H1 (cell line): Measurements from ENCODE around the gene STOML1. TPM values are rescaled to one million over a fixed set of nuclear protein-coding genes. Genes with fewer than 3 reads are reported as not detected.

Source experiments
- EGR1 ChIP-seq: IDR thresholded peaks from 2 replicates; pipeline ENCODE4 v1.6.1; 2011; ENCODE audit warnings: low read depth, low read length, borderline replicate concordance
- KDM1A ChIP-seq: fragments of 200-600, 300-600 bp; sonication (generic); IDR thresholded peaks from 2 replicates; pipeline ENCODE4 v1.7.1; 2016; ENCODE audit warnings: mild to moderate bottlenecking, low read length, borderline replicate concordance
- RAD21 ChIP-seq, 2 experiments: IDR thresholded peaks in 1 of 2; conservative IDR thresholded peaks in 1 of 2; 2 replicates each; pipeline ENCODE4 v1.6.1; 2011; ENCODE audit warnings: low read depth in 2 of 2, low read length in 2 of 2, improper control_type of control experiment in 1 of 2, inconsistent platforms in 1 of 2, mild to moderate bottlenecking in 1 of 2, moderate library complexity in 1 of 2
- TCF12 ChIP-seq: IDR thresholded peaks from 2 replicates; pipeline ENCODE4 v1.6.1; 2011; ENCODE audit warnings: low read depth, mild to moderate bottlenecking, low read length
- USF2 ChIP-seq: IDR thresholded peaks from 2 replicates; pipeline ENCODE4 v1.6.1; 2011; ENCODE audit warnings: low read length, improper control_type of control experiment
- YY1 ChIP-seq: IDR thresholded peaks from 2 replicates; pipeline ENCODE4 v1.6.1; 2011; ENCODE audit warnings: low read depth, mild to moderate bottlenecking, low read length
- polyA plus RNA-seq, 7 experiments: library from polyadenylated mRNA; depleted of rRNA in 3 of 7; stranded (reverse) in 5 of 7; unstranded in 2 of 7; fragments of >200 nt in 5 of 7; fragments of 200-250 nt in 2 of 7; gene quantifications; 1 replicate in 5 of 7; 2 replicates in 1 of 7; 4 replicates in 1 of 7; pipeline versions ENCODE4 v1.2.1 to v1.2.3, GENCODE V29; 2011 to 2013; ENCODE audit warnings: missing spikeins in 2 of 7, mixed read lengths in 2 of 7
- total RNA-seq: library from RNA; stranded (reverse); fragmentation: NEBNext Ultra II Directional; extraction: Animal tissue kit (Norgen Biotek cat#: 25700); gene quantifications from 2 replicates; pipeline ENCODE4 v1.2.1, GENCODE V29; 2021
- TF ChIP-seq, protein P1 (sequence below): IDR thresholded peaks from 2 replicates; pipeline ENCODE4 v1.6.1; 2012; ENCODE audit warnings: inconsistent platforms
- TF ChIP-seq, protein P2 (sequence below): fragments of 300-600 bp; sonication (generic); IDR thresholded peaks from 2 replicates; pipeline ENCODE4 v1.7.1; 2012; ENCODE audit warnings: low read length, moderate library complexity, mild to moderate bottlenecking, inconsistent platforms; ENCODE audit not compliant: insufficient replicate concordance

Gene STOML1
- total and polyA plus RNA-seq, 2 of the 8 experiments (the other 6 are each of a cell fraction or from before 2014, with no cell fraction given) = 2.6 to 3.2 TPM

- TF ChIP-seq KDM1A (no peak), USF2 (no peak), RAD21 (IDR thresholded peaks at IDR 0.05 in 1 of 2, conservative IDR thresholded peaks at IDR 0.05 in 1 of 2; ENCODE audit: low read depth in 2 of 2, low read length in 2 of 2) (no peak), YY1 (no peak), EGR1 (no peak), TCF12 (no peak)
- TF ChIP-seq, protein P1, sequence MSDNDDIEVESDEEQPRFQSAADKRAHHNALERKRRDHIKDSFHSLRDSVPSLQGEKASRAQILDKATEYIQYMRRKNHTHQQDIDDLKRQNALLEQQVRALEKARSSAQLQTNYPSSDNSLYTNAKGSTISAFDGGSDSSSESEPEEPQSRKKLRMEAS = no peak
- TF ChIP-seq, protein P2, sequence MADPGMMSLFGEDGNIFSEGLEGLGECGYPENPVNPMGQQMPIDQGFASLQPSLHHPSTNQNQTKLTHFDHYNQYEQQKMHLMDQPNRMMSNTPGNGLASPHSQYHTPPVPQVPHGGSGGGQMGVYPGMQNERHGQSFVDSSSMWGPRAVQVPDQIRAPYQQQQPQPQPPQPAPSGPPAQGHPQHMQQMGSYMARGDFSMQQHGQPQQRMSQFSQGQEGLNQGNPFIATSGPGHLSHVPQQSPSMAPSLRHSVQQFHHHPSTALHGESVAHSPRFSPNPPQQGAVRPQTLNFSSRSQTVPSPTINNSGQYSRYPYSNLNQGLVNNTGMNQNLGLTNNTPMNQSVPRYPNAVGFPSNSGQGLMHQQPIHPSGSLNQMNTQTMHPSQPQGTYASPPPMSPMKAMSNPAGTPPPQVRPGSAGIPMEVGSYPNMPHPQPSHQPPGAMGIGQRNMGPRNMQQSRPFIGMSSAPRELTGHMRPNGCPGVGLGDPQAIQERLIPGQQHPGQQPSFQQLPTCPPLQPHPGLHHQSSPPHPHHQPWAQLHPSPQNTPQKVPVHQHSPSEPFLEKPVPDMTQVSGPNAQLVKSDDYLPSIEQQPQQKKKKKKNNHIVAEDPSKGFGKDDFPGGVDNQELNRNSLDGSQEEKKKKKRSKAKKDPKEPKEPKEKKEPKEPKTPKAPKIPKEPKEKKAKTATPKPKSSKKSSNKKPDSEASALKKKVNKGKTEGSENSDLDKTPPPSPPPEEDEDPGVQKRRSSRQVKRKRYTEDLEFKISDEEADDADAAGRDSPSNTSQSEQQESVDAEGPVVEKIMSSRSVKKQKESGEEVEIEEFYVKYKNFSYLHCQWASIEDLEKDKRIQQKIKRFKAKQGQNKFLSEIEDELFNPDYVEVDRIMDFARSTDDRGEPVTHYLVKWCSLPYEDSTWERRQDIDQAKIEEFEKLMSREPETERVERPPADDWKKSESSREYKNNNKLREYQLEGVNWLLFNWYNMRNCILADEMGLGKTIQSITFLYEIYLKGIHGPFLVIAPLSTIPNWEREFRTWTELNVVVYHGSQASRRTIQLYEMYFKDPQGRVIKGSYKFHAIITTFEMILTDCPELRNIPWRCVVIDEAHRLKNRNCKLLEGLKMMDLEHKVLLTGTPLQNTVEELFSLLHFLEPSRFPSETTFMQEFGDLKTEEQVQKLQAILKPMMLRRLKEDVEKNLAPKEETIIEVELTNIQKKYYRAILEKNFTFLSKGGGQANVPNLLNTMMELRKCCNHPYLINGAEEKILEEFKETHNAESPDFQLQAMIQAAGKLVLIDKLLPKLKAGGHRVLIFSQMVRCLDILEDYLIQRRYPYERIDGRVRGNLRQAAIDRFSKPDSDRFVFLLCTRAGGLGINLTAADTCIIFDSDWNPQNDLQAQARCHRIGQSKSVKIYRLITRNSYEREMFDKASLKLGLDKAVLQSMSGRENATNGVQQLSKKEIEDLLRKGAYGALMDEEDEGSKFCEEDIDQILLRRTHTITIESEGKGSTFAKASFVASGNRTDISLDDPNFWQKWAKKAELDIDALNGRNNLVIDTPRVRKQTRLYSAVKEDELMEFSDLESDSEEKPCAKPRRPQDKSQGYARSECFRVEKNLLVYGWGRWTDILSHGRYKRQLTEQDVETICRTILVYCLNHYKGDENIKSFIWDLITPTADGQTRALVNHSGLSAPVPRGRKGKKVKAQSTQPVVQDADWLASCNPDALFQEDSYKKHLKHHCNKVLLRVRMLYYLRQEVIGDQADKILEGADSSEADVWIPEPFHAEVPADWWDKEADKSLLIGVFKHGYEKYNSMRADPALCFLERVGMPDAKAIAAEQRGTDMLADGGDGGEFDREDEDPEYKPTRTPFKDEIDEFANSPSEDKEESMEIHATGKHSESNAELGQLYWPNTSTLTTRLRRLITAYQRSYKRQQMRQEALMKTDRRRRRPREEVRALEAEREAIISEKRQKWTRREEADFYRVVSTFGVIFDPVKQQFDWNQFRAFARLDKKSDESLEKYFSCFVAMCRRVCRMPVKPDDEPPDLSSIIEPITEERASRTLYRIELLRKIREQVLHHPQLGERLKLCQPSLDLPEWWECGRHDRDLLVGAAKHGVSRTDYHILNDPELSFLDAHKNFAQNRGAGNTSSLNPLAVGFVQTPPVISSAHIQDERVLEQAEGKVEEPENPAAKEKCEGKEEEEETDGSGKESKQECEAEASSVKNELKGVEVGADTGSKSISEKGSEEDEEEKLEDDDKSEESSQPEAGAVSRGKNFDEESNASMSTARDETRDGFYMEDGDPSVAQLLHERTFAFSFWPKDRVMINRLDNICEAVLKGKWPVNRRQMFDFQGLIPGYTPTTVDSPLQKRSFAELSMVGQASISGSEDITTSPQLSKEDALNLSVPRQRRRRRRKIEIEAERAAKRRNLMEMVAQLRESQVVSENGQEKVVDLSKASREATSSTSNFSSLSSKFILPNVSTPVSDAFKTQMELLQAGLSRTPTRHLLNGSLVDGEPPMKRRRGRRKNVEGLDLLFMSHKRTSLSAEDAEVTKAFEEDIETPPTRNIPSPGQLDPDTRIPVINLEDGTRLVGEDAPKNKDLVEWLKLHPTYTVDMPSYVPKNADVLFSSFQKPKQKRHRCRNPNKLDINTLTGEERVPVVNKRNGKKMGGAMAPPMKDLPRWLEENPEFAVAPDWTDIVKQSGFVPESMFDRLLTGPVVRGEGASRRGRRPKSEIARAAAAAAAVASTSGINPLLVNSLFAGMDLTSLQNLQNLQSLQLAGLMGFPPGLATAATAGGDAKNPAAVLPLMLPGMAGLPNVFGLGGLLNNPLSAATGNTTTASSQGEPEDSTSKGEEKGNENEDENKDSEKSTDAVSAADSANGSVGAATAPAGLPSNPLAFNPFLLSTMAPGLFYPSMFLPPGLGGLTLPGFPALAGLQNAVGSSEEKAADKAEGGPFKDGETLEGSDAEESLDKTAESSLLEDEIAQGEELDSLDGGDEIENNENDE = no peak
Observed at GRCh38 chr15:73954188-73955145, 37.6 kb downstream of the STOML1 start (continued).
